ENCODE results near the gene CHI3L2. TPM values are rescaled to one million over a fixed set of nuclear protein-coding genes. Genes with fewer than 3 reads are reported as not detected.

The CHI3L2 gene
- total RNA-seq, 1 donor from 2014 or later: 5.6 TPM

DNA sequence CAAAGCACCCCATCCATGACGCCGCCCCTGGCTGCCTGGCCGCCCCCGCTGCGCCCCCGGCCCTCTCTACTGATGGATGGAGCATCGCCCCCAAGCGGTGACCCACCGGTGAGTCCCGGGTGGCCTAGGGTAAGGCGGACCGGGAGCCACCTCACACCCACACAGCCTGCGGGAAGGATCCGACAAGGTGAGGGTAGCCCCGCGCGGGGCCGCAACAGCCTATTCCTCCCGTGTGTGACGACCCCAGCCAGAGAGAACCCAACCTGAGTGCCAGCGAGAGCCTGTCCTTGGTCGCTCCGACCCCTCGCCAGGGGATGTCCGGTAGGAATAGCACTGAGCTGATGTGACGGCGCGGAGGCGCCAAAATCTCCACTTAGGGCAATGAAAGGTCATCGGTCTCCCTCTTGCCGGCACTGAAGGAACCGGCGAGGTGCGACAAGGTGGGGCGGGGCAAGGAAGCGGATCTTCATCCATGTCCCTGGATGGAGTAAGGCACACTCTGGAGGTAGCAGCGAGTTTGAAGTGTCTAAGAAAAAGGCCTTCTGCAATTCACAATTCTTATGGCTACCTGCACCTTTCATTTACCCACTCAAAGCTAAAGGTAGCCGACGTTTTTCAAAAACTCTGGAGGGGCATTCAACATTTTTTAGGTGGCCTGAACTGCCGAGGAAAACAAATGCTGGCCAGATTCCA, 43.4 kb downstream of the CHI3L2 start:
- intact Hi-C loops (cut with DNase I): no loop called here

DNA sequence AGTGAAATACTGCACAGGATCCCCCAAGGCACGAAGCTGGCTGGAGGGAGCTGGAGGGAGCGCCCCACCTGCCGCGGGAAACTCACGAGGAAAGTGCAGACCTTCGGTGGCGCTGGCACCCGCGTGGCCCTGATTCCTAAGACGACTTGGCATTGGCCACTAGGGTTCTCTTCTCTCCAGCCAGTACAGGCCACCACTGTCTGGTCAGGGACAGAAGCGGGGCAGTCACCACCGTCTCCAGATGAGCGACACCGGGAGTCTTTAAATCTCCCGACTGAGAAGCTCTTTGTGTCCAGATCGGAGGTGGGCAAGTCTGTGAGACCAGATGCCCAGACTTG, 43.9 kb downstream of the CHI3L2 start:
- no peaks in the 10 kb centered on the region for H3K27me3 ChIP-seq
- TF ChIP-seq POLR2AphosphoS5 (IDR thresholded peaks at IDR 0.05; ENCODE audit: insufficient read depth in 1 of 2, low read depth in 1 of 2): no peak
- TF ChIP-seq, protein P1, sequence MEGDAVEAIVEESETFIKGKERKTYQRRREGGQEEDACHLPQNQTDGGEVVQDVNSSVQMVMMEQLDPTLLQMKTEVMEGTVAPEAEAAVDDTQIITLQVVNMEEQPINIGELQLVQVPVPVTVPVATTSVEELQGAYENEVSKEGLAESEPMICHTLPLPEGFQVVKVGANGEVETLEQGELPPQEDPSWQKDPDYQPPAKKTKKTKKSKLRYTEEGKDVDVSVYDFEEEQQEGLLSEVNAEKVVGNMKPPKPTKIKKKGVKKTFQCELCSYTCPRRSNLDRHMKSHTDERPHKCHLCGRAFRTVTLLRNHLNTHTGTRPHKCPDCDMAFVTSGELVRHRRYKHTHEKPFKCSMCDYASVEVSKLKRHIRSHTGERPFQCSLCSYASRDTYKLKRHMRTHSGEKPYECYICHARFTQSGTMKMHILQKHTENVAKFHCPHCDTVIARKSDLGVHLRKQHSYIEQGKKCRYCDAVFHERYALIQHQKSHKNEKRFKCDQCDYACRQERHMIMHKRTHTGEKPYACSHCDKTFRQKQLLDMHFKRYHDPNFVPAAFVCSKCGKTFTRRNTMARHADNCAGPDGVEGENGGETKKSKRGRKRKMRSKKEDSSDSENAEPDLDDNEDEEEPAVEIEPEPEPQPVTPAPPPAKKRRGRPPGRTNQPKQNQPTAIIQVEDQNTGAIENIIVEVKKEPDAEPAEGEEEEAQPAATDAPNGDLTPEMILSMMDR (IDR thresholded peaks at IDR 0.05): no peak
- no peak for TF ChIP-seq POLR2A (IDR thresholded peaks at IDR 0.05)
- no peak overlapping the region for H3K27ac ChIP-seq
- H3K4me3 ChIP-seq: no peak overlapping the region
- H3K4me1 ChIP-seq: peaks cover 9% of the 10 kb centered on the region
- DNase-seq (ENCODE audit: extremely low spot score in 2 of 2): no peak
- no peaks in the 10 kb centered on the region for H3K9me3 ChIP-seq
- intact Hi-C loops (cut with DNase I): no loop called here
- H3K36me3 ChIP-seq: no peaks in the 10 kb centered on the region

More for the DNA sequence above, 43.4 kb downstream of the CHI3L2 start:
- Histone ChIP-seq H3K9me3 (no peaks in the 10 kb centered on the region), H3K27ac (no peak overlapping the region), H3K36me3 (no peaks in the 10 kb centered on the region), H3K4me1 (peaks cover 9% of the 10 kb centered on the region), H3K4me3 (no peak overlapping the region), H3K27me3 (no peaks in the 10 kb centered on the region)
- no peak for DNase-seq (ENCODE audit: extremely low spot score in 2 of 2)
- TF ChIP-seq POLR2A (IDR thresholded peaks at IDR 0.05) (no peak), POLR2AphosphoS5 (IDR thresholded peaks at IDR 0.05; ENCODE audit: insufficient read depth in 1 of 2, low read depth in 1 of 2) (no peak)
- TF ChIP-seq, protein P1 (IDR thresholded peaks at IDR 0.05): no peak

DNA sequence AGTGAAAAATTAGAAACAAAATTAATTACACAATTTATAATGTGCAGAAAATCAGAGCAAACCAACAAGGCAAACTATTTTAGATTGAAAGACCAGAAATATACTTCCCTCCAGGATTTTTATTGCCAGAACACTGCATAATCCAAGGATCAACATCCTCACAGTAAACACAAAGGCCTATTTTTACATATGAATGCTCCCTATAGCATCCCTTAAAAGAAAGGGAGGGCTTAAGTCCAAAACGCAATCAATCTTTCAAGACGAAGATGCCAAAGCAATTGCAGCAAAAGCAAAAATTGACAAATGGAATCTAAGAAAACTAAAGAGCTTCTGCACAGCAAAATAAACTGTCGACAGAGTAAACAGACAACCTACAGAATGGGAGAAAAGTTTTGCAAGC, 44.6 kb downstream of the CHI3L2 start:
- DNase-seq (ENCODE audit: extremely low spot score in 2 of 2): no peak
- intact Hi-C loops (cut with DNase I): no loop called here
- Histone ChIP-seq H3K4me3 (no peak overlapping the region), H3K27ac (no peak overlapping the region), H3K9me3 (no peaks in the 10 kb centered on the region), H3K4me1 (peaks cover 9% of the 10 kb centered on the region), H3K27me3 (no peaks in the 10 kb centered on the region), H3K36me3 (no peaks in the 10 kb centered on the region)
- no peak for TF ChIP-seq POLR2A (IDR thresholded peaks at IDR 0.05)
- TF ChIP-seq, protein P1 (IDR thresholded peaks at IDR 0.05): no peak
- TF ChIP-seq POLR2AphosphoS5 (IDR thresholded peaks at IDR 0.05; ENCODE audit: insufficient read depth in 1 of 2, low read depth in 1 of 2): no peak

DNA sequence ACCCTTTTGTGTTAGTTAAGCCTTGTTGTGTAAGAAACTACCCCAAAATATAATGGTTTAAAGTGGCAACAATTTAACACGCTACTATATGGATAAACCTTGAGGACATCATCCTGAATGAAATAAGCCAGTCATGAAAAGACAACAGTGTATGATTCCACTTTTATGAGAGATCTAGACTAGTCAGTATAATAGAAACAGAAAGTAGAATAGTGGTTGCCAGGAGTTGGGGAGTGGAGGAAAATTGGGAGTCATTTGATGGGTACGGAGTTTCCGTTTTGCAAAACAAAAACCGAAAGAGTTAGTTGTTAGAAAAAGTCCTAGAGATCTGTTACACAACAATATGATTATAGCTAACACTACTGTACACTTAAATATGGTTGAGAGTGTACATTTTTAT, 47.1 kb downstream of the CHI3L2 start:
- DNase-seq (ENCODE audit: extremely low spot score in 2 of 2): no peak
- H3K27ac ChIP-seq: peak overlapping the region; percentile 8
- no peaks in the 10 kb centered on the region for H3K36me3 ChIP-seq
- TF ChIP-seq POLR2AphosphoS5 (IDR thresholded peaks at IDR 0.05; ENCODE audit: insufficient read depth in 1 of 2, low read depth in 1 of 2) (no peak), POLR2A (IDR thresholded peaks at IDR 0.05) (no peak)
- no peaks in the 10 kb centered on the region for H3K9me3 ChIP-seq
- H3K27me3 ChIP-seq: no peaks in the 10 kb centered on the region
- peak overlapping the region in 1 of 2 donors; percentile 15 for H3K4me3 ChIP-seq
- intact Hi-C loops (cut with DNase I): no loop called here
- peaks cover 9% of the 10 kb centered on the region for H3K4me1 ChIP-seq

DNA sequence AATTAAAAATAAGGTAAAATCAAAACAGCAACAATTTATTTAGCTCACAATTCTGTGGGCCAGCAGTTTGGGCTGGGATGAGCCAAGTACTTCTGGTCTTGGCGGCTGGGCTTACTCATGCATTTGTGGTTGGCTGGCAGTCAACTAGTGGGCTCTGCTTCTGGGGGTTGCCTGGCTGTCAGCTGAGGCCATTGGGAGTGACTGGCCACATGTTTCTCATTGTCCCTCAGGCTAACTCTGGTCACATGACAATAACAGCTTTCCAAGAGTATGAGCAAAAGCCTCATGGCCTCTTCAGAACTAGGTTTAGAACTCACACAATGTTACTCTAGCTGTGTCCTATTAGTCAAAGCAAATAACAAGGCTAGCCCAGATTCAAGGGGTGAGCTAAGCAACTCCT, 47.6 kb downstream of the CHI3L2 start:
- intact Hi-C loops (cut with DNase I): no loop called here
- peak overlapping the region in 1 of 2 donors; percentile 15 for H3K4me3 ChIP-seq
- peaks cover 9% of the 10 kb centered on the region for H3K4me1 ChIP-seq
- no peaks in the 10 kb centered on the region for H3K36me3 ChIP-seq
- peak overlapping the region; percentile 63 for H3K27ac ChIP-seq
- H3K9me3 ChIP-seq: no peaks in the 10 kb centered on the region
- TF ChIP-seq POLR2A (IDR thresholded peaks at IDR 0.05): no peak
- TF ChIP-seq POLR2AphosphoS5 (IDR thresholded peaks at IDR 0.05; ENCODE audit: insufficient read depth in 1 of 2, low read depth in 1 of 2): peak; percentile 29 to 64
- TF ChIP-seq, protein P1 (IDR thresholded peaks at IDR 0.05): no peak
- no peak for DNase-seq (ENCODE audit: extremely low spot score in 2 of 2)
- no peaks in the 10 kb centered on the region for H3K27me3 ChIP-seq
